ENCODE measurements around the gene KCTD20.
"Not testable (repeated sequence)": the region's sequence is repeated elsewhere in the genome, so short reads cannot be mapped to it uniquely, and the experiment has no call there.

The KCTD20 gene

GRCh38 chr6:36445621-36446020 is 2.8 kb downstream of the KCTD20 start:
- DNase-seq = no peak

GRCh38 chr6:36449173-36449572 is 6.4 kb downstream of the KCTD20 start:
- DNase-seq = not testable (repeated sequence)

DNA sequence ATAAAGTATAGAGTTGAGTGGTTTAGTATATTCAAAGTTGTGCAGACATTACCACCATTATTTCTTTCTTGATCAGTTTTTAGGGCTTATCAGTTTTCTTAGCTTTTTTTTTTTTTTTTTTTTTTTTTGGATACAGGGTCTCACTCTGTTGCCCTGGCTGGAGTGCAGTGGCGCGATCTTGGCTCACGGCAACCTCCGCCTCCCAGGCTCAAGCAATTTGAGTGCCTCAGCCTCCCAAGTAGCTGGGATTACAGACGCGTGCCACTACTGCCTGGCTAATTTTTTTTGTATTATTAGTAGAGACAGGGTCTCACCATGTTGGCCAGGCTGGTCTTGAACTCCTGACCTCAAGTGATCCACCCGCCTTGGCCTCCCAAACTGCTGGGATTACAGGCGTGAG is 10.1 kb downstream of the KCTD20 start:
- not testable (repeated sequence) for DNase-seq

DNA sequence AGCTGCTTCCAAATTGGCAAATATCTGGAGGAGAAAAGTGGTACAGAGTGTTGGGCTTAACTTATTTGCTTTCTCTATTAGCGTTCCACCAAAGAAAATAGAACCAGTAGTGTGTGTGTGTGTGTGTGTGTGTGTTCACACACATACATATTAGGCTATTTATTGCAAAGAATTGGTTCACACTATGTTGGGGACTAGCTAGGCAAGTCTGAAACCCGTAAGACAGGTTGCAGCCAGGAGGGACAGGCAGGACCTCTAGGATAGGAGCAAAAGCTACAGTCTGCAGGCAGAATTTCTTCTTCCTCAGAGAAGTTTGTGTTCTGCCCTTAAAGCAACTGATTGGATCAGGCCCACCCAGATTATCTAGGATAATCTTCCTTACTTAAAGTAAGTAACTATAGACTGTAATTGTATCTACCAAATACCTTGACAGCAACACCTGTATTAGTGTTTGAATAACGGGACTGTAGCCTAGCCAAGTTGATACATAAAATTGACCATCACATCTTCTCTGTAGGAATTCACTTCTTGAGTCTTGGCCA is 12.8 kb downstream of the KCTD20 start:
- DNase-seq = no peak

GRCh38 chr6:36459501-36459900 is 16.7 kb downstream of the KCTD20 start:
- no peak for DNase-seq

DNA sequence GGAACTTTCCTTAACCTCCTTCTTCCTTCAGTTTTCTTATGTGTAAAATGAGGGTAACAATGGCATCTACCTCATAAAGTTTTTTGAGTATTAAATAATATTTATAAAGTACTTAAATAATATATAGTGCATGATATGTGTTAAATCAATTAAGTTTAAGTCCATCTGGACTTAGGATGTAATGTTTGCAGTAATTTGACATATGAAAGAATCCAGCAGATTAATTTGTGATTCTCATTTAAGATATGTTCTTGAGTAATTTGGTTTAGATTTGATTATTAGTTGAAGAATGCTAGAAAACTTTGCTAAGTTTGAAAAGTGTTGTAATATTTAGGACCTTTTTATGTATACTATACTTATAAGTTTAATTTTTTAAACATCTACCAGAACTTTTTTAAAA is 18.1 kb downstream of the KCTD20 start:
- no peak for DNase-seq

DNA sequence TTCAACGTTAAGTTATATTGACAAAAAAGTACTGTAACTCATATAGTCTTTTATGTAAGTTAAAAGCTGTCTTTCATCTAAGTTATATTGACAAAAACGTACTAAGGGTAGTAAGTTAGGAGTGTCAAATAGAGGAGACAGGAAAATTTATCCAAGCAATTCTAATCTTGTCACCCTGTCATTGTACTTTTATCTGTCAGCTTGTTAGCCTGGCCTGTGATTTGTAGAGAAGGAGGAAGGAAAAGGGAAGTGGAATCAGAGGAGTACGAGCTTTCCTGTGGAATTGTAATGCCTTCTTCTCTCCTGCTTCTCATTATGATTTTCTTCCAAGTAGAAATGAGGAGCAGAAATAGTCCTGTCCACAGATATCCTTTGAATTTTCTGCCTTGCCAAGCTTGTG is 18.8 kb downstream of the KCTD20 start:
- no peak for DNase-seq

GRCh38 chr6:36463676-36464075 is 20.9 kb downstream of the KCTD20 start:
- no peak for DNase-seq

- no peak for DNase-seq
These were observed 21.4 kb downstream of the KCTD20 start for GRCh38 chr6:36464233-36464632.

GRCh38 chr6:36467625-36468024 is 24.8 kb downstream of the KCTD20 start:
- no peak for DNase-seq

DNA sequence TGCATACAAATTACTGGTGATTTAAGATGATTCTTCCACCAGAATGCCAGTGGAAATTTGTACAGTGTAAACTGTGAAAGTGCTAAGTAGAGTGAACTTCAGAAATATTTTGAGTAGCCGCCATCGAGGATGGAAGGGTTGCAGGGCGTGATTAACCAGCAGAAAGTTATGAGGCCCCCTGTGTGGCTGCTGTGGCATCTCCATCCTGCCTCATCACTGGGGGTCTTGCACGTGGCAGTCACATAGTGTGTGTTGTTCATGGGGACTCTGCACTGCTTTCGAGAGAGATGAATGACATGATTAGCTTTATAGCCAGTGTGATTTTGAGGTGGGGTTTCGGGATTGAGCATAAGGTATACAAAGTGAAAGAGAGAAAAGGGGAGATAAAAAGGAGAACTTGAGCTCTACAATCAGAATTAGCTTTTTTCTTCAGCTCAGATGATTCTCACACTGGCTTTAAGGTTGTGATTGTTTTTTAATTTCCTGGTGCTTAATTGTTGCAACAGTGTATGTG is 26.4 kb downstream of the KCTD20 start:
- no peak for DNase-seq

- no peak for DNase-seq
These were observed 27.1 kb downstream of the KCTD20 start for GRCh38 chr6:36469946-36470345.

DNA sequence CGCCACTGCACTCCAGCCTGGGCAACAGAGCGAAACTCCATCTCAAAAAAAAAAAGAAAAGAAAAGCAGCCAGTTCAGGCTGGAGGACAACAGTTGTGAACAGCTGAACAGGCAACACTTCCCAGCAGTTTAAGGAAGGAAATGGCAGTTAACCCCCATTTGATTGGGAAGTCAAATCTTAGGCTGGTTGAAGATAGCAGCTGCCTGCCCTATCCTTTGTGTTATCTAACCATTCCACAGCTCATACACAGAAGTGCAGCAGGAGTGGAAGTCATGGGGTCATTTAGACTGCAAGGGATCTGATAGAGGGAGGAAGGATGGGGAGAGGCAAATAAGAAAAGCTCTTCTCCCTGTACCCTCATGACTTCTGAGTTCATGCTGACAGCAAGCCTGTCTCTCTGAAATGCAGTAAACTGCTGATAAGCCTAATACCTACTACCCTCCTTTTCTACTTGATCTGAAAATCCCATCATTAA is 35.3 kb downstream of the KCTD20 start:
- no peak for DNase-seq

- no peak for DNase-seq
These were observed 36.5 kb downstream of the KCTD20 start for GRCh38 chr6:36479256-36479655.

- not testable (repeated sequence) for DNase-seq
These were observed 40.5 kb downstream of the KCTD20 start for GRCh38 chr6:36483326-36483725.

DNA sequence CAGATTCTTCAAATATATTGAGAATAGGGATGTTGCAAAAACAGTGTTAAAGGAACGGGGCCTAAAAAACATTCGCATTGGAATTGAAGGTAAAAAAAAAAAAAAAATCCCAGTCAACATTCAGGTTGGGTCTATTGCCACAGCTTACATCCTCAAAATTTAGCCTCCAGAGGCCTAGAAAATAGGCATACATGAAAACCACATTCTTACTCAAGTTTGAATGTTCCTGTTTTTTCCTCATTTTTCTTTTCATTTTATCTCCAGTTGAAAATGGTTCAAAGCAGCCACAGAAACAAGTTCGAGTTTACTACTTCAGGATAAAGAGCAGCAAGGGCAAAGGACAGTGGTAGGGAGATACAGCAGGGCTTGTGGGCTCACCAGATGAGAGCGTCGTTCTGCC is 41.9 kb downstream of the KCTD20 start:
- no peak for DNase-seq

- no peak for DNase-seq
These were observed 44.9 kb downstream of the KCTD20 start for GRCh38 chr6:36487698-36488097.

DNA sequence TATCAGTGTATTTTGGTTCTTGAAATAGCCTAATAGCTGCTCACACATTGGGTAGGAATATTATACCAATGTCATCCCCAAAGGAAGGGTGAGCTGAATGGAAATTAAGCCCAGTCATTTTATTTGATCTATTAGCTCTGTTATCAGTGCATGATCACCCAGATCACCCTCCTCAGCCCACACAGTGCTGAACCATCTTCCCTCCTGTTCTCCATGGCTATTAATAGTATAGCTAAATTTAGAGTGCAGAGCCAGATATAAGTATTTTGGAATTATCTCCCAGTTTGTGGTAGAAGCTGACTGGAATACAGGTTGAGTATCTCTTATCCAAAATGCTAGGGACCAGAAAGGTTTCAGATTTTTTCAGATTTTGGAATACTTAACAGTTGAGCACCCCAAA is 45.4 kb downstream of the KCTD20 start:
- no peak for DNase-seq

- DNase-seq = no peak
These were observed 46.6 kb downstream of the KCTD20 start for GRCh38 chr6:36489426-36489825.

DNA sequence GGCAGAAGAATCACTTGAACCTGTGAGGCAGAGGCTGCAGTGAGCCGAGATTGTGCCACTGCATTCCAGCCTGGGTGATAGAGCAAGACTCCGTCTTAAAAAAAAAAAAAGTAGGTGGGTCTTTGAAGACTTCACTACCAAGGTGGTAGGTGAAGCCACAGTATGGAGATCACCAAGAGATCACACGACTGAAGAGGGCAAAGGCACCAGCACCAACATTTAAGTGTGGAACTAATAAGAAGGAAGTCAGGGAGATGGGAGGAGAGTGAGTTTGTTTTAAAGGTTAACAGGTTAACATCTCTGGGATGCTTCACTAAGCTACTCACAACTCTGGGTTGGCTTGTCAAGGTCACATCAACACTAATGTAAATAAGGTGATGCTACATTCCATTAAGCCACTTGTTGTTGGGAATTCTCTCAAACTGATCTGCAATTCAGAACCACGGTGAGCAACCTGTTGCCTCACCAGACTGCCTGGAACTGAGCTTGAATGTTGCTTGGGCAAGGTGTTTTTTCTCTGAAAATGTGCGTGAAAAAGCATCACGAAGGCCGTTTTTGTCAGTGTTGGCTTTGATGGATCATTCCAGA is 48.7 kb downstream of the KCTD20 start:
- DNase-seq = no peak

DNA sequence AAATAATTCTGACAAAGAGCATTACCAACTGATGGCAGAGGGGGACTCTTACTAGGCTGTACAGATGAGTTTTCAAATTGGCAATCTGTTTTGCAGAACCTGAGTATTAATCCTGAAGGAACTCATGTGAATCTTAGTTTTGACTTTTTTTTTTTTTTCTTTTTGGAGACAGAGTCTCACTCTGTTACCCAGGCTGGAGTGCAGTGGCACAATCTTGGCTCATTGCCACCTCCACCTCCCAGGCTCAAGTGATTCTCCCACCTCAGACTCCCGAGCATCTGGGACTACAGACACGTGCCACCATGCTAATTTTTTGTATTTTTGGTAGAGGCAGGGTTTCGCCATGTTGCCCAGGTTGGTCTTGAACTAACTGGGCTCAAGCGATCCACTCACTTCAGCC is 49.3 kb downstream of the KCTD20 start:
- no peak for DNase-seq

DNA sequence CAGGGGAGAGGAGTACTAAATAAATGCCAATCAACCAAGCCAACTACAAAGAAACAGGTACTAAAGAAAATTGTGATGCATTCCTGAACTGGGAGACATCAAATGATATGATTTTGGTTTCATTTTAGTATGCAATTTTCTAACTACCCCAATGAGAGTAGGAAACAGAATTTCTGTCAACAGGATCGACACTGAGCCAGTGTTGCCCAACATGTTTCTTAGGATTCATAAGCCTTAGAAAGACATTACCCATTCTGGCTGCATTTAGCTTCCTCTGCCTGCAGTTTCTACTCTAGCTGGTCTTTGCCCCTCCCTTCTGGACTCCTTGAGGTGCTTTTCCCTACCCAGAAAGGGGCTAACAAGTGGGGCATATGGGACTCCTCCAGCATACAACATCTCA is 49.8 kb downstream of the KCTD20 start:
- DNase-seq = no peak

- DNase-seq = no peak
These were observed 50.5 kb downstream of the KCTD20 start for GRCh38 chr6:36493319-36493718.

DNA sequence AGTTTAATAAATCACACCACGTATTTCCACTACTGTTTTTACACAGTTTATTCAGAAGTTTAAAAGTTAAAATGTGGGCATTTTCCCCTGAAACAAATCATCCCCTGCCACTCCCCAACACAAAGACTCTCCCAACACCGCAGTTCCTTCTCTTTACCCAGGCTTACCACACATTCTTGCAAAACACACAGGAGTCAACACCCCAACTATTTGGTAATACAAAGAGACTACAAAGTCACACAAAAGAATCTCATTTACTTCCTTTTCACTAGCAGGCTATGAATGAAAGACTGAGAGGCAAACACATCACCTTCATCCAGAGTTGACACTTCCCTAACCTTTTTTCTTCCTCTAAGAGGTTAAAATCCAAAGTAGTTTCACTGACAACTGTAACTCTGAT is 51.1 kb downstream of the KCTD20 start:
- no peak for DNase-seq

DNA sequence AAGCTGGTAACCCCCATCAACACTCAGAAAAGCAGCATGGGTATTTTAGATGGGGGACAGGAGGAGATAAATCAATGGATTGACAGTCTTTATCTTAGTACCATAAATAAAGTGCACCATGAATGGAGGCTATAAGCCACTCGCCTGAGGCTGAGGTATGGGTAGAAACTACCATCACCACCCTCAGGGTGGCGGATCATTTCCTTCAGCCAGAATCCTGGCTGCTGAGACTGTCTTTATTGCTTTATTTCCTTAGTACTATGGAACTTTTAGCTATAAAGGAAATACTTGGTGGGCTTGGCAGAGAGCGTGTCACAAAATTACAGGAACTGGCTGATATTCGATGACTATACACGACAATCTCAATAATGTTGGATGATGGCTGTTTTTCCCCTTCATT is 52.3 kb downstream of the KCTD20 start:
- no peak for DNase-seq
